AG04450 (cell line): Measurements from ENCODE around the gene CYB5R3. TPM values are rescaled to one million over a fixed set of nuclear protein-coding genes. Genes with fewer than 3 reads are reported as not detected.
"Not testable (repeated sequence)": the region's sequence is repeated elsewhere in the genome, so short reads cannot be mapped to it uniquely, and the experiment has no call there.

ENCODE experiments used
- CTCF ChIA-PET: fragments of 300-600, 350-600 bp; formaldehyde crosslinking; extraction: SDS; loops from one replicate; lab custom pipeline; 2022; ENCODE audit warnings: antibody characterized with exemption, inconsistent platforms; lab: Charles Lee
- POLR2A ChIA-PET: fragments of 350-600 bp; formaldehyde crosslinking; extraction: SDS; loops from one replicate; lab custom pipeline; 2021; ENCODE audit warnings: antibody characterized with exemption, inconsistent platforms; lab: Yijun Ruan, JAX
- DNase-seq: peaks from one replicate; pipeline ENCODE4 v3.0.0-alpha.2; 2011; ENCODE audit warnings: low read depth, low spot score
- H3K27ac ChIP-seq: one replicate; pipeline ENCODE4 v1.5.1; 2012; ENCODE audit warnings: low read depth, low read length, control low read depth
- H3K27me3 ChIP-seq: one replicate; pipeline ENCODE4 v1.6.0; 2012; ENCODE audit warnings: low read length; ENCODE audit not compliant: control insufficient read depth, insufficient read depth
- H3K4me3 ChIP-seq: 2 replicates; pipeline ENCODE4 v1.5.1; 2011; ENCODE audit warnings: mild to moderate bottlenecking, low read depth, low read length, control low read depth
- H3K9me3 ChIP-seq: 2 replicates; pipeline ENCODE4 v1.5.1; 2012; ENCODE audit warnings: low read length; ENCODE audit not compliant: control insufficient read depth, insufficient read depth
- polyA plus RNA-seq: library from polyadenylated mRNA; depleted of rRNA; stranded (reverse); fragments of >200 nt; gene quantifications from 2 replicates; pipeline ENCODE4 v1.2.3, GENCODE V29; 2011; rRNA removed
- small RNA-seq: library from RNA; depleted of rRNA; stranded (forward); fragments of <200 nt; gene quantifications from one replicate; pipeline ENCODE3, GENCODE V24; 2012; ENCODE audit warnings: low read depth; ENCODE audit not compliant: insufficient read length

CYB5R3 gene
- polyA plus RNA-seq, 1 experiment: 110 TPM

DNA sequence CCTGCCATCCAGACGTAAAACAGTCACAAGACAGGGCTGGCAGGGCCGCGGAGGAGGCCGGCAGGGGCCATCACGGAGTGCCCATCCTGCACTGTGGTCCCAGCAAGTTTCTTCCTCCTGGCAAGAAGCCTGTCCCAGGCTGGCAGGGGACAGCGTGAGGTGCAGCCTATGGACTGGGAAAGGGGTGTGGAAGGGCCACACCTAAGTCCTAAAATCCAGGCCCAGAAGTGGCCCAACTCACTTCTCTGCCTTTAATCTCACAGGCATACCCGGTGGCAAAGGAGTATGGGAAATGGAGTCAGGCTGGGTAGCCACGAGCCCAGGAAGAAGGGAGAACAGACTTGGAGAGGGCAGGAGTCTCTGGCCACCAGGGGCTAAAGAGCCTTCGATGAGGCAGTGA lies 78.6 kb downstream of the CYB5R3 start:
- CTCF ChIA-PET, DNase-seq, H3K27me3 ChIP-seq, H3K4me3 ChIP-seq, H3K9me3 ChIP-seq, POLR2A ChIA-PET, H3K27ac ChIP-seq: not testable (repeated sequence)

DNA sequence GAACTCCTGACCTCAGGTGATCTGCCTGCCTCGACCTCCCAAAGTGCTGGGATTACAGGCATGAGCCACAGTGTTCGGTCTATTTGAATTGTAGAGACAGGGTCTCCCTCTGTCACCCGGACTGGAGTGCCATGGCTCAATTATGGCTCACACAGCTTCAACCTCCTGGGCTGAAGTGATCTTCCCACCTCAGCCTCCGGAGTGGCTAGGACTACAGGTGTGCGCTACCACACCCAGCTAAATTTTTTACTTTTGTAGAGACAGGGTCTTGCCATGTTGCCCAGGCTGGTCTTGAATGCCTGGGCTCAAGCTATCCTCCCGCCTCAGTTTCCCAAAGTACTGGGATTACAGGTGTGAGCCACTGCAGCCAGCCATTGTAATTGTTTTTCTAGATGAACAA lies 81.2 kb downstream of the CYB5R3 start:
- H3K4me3 ChIP-seq, DNase-seq, H3K9me3 ChIP-seq, POLR2A ChIA-PET, CTCF ChIA-PET, H3K27me3 ChIP-seq, H3K27ac ChIP-seq: not testable (repeated sequence)

Small RNA genes lying within 50 kb of the gene (small RNA-seq; reads per million reads assigned to genes)
- not detected for gene RNU6-513P

Other genes with a start within 250 kb of the CYB5R3 start
- gene NFAM1, start 217.0 kb downstream of the CYB5R3 start, polyA plus RNA-seq: not detected in 2 replicates
- 17.4 and 21.8 TPM in 2 replicates for gene RRP7A, start 129.6 kb downstream of the CYB5R3 start, polyA plus RNA-seq
- 6.6 and 9.0 TPM in 2 replicates for gene SERHL2, start 95.4 kb downstream of the CYB5R3 start, polyA plus RNA-seq
- 50.6 and 55.7 TPM in 2 replicates for gene POLDIP3, start 34.5 kb downstream of the CYB5R3 start, polyA plus RNA-seq
- gene ATP5MGL, start 8.8 kb downstream of the CYB5R3 start, polyA plus RNA-seq: 0.15 TPM in 1 of 2 replicates, not detected in the other
- gene A4GALT, start 71.5 kb upstream of the CYB5R3 start, polyA plus RNA-seq: 1.8 and 2.7 TPM in 2 replicates
- gene ARFGAP3, start 207.9 kb upstream of the CYB5R3 start, polyA plus RNA-seq: 54.2 and 69.4 TPM in 2 replicates